HL-60/S4 treated with phorbol 12-myristate 13-acetate at 8.2 ng/mL for 4 days and 3 days (cell line): ENCODE data around the gene ZSWIM6.

Source experiments
- in situ Hi-C: fragments of 300-500 bp; cut with MboI; formaldehyde crosslinking; loops from 2 replicates; pipeline ENCODE4 v1.15.0; 2022; ENCODE audit warnings: low sequenced_read_pairs

The ZSWIM6 gene

GRCh38 chr5:61330845-61331406 is 1.1 kb upstream of the ZSWIM6 start:
- in situ Hi-C loops: no loop called here

- in situ Hi-C loops: no loop called here
These were observed 296 bp downstream of the ZSWIM6 start for GRCh38 chr5:61332358-61332749.

GRCh38 chr5:61332851-61333320 is 828 bp downstream of the ZSWIM6 start:
- in situ Hi-C loops: no loop called here

GRCh38 chr5:61333321-61333953 is 1.4 kb downstream of the ZSWIM6 start:
- in situ Hi-C loops: no loop called here

- in situ Hi-C loops: no loop called here
These were observed 2.2 kb downstream of the ZSWIM6 start for GRCh38 chr5:61333954-61334867.

- in situ Hi-C loops: no loop called here
These were observed 3.0 kb downstream of the ZSWIM6 start for GRCh38 chr5:61334868-61335615.

GRCh38 chr5:61339764-61340163 is 7.7 kb downstream of the ZSWIM6 start:
- in situ Hi-C loops: no loop called here

- in situ Hi-C loops: no loop called here
These were observed 8.8 kb downstream of the ZSWIM6 start for GRCh38 chr5:61340775-61341361.

- in situ Hi-C loops: no loop called here
These were observed 10.0 kb downstream of the ZSWIM6 start for GRCh38 chr5:61342071-61342501.

GRCh38 chr5:61344187-61344944 is 12.3 kb downstream of the ZSWIM6 start:
- in situ Hi-C loops: no loop called here

- in situ Hi-C loops: no loop called here
These were observed 14.5 kb downstream of the ZSWIM6 start for GRCh38 chr5:61346511-61346910.

- in situ Hi-C loops: no loop called here
These were observed 15.0 kb downstream of the ZSWIM6 start for GRCh38 chr5:61347080-61347479.

- in situ Hi-C loops: no loop called here
These were observed 16.4 kb downstream of the ZSWIM6 start for GRCh38 chr5:61348447-61348846.

GRCh38 chr5:61349935-61350334 is 17.9 kb downstream of the ZSWIM6 start:
- in situ Hi-C loops: no loop called here

GRCh38 chr5:61350535-61350934 is 18.5 kb downstream of the ZSWIM6 start:
- in situ Hi-C loops: no loop called here

GRCh38 chr5:61351733-61352132 is 19.7 kb downstream of the ZSWIM6 start:
- in situ Hi-C loops: no loop called here

GRCh38 chr5:61352180-61352579 is 20.1 kb downstream of the ZSWIM6 start:
- in situ Hi-C loops: no loop called here

GRCh38 chr5:61352612-61353156 is 20.6 kb downstream of the ZSWIM6 start:
- in situ Hi-C loops: no loop called here

GRCh38 chr5:61353293-61353692 is 21.2 kb downstream of the ZSWIM6 start:
- in situ Hi-C loops: no loop called here

GRCh38 chr5:61354199-61354598 is 22.1 kb downstream of the ZSWIM6 start:
- in situ Hi-C loops: no loop called here
